IMR-90 (cell line): ENCODE results near the gene ZBTB11. TPM values are rescaled to one million over a fixed set of nuclear protein-coding genes. Genes with fewer than 3 reads are reported as not detected.

Experiments
- ATAC-seq: fragments of 200-7000 bp; cut with Tn5 transposase; 2 replicates; pipeline ENCODE4 v1.9.1; 2020; ENCODE audit warnings: low read depth, mild to moderate bottlenecking, moderate library complexity
- BruUV-seq: library from RNA; stranded (reverse); fragments of 400-500 nt; replicated peaks from 2 replicates; lab custom pipeline; 2021; lab: Mats Ljungman, UMichigan
- CTCF ChIA-PET: fragments of 300-600 bp; formaldehyde crosslinking; extraction: SDS; loops from one replicate; lab custom pipeline; 2021; ENCODE audit warnings: antibody characterized with exemption; lab: Yijun Ruan, JAX
- POLR2A ChIA-PET: fragments of 300-600 bp; sonication (Branson Sonifier 250); formaldehyde crosslinking; loops from one replicate; lab custom pipeline; 2022; ENCODE audit warnings: antibody characterized with exemption; ENCODE audit not compliant: unreplicated experiment; lab: Charles Lee
- DNase-seq: peaks from one replicate; pipeline ENCODE4 v3.0.0; 2013
- H2AFZ ChIP-seq: replicated peaks from 2 replicates; pipeline ENCODE3; 2013; ENCODE audit warnings: low read length, mild to moderate bottlenecking; ENCODE audit not compliant: poor library complexity
- H2AK5ac ChIP-seq: 2 replicates; pipeline ENCODE4 v1.6.1; 2013; ENCODE audit warnings: low read depth, low read length, inconsistent platforms
- H2AK9ac ChIP-seq: replicated peaks from 2 replicates; pipeline ENCODE3; 2013; ENCODE audit warnings: mild to moderate bottlenecking, low read depth, low read length, moderate library complexity; ENCODE audit not compliant: poor library complexity
- H2BK120ac ChIP-seq: 2 replicates; pipeline ENCODE4 v1.6.1; 2013; ENCODE audit warnings: low read depth, low read length, inconsistent platforms
- H2BK15ac ChIP-seq: 3 replicates; pipeline ENCODE4 v1.6.1; 2013; ENCODE audit warnings: low read depth, low read length, inconsistent platforms
- H2BK20ac ChIP-seq: 2 replicates; pipeline ENCODE4 v1.6.1; 2013; ENCODE audit warnings: low read depth, mild to moderate bottlenecking, inconsistent platforms, low read length, moderate library complexity
- H2BK5ac ChIP-seq: 2 replicates; pipeline ENCODE4 v1.6.1; 2013; ENCODE audit warnings: mild to moderate bottlenecking, low read depth, low read length, inconsistent platforms; ENCODE audit not compliant: poor library complexity, severe bottlenecking
- H3K14ac ChIP-seq: replicated peaks from 2 replicates; pipeline ENCODE4 v1.6.1; 2013; ENCODE audit warnings: low read depth, low read length, inconsistent platforms
- H3K18ac ChIP-seq: 2 replicates; pipeline ENCODE4 v1.6.1; 2013; ENCODE audit warnings: low read depth, low read length, control low read depth
- H3K23ac ChIP-seq: 2 replicates; pipeline ENCODE4 v1.6.1; 2013; ENCODE audit warnings: low read depth, low read length, inconsistent platforms
- H3K27ac ChIP-seq: 2 replicates; pipeline ENCODE4 v1.5.1; 2013; ENCODE audit warnings: mild to moderate bottlenecking, control low read depth, low read length; ENCODE audit not compliant: insufficient read depth
- H3K27me3 ChIP-seq: 2 replicates; pipeline ENCODE4 v1.6.1; 2013; ENCODE audit warnings: low read length; ENCODE audit not compliant: control insufficient read depth, insufficient read depth
- H3K36me3 ChIP-seq: 2 replicates; pipeline ENCODE4 v1.6.1; 2013; ENCODE audit warnings: low read length, mixed read lengths; ENCODE audit not compliant: control insufficient read depth, insufficient read depth
- H3K4ac ChIP-seq: 2 replicates; pipeline ENCODE4 v1.6.1; 2013; ENCODE audit warnings: low read depth, low read length, inconsistent platforms
- H3K4me1 ChIP-seq: 2 replicates; pipeline ENCODE4 v1.6.1; 2013; ENCODE audit warnings: low read length, mixed read lengths; ENCODE audit not compliant: control insufficient read depth, insufficient read depth
- H3K4me2 ChIP-seq: 2 replicates; pipeline ENCODE4 v1.6.1; 2013; ENCODE audit warnings: low read depth, mild to moderate bottlenecking, control low read depth, low read length, moderate library complexity
- H3K4me3 ChIP-seq: 2 replicates; pipeline ENCODE4 v1.5.1; 2013; ENCODE audit warnings: low read depth, mild to moderate bottlenecking, control low read depth, low read length, moderate library complexity; ENCODE audit not compliant: insufficient read depth
- H3K56ac ChIP-seq: 2 replicates; pipeline ENCODE4 v1.6.1; 2013; ENCODE audit warnings: low read length, inconsistent platforms; ENCODE audit not compliant: insufficient read depth; ENCODE audit errors: extremely low read depth
- H3K79me1 ChIP-seq, 2 experiments: 2 replicates each; pipeline ENCODE4 v1.6.1; 2013; ENCODE audit warnings: low read length in 2 of 2, inconsistent platforms in 1 of 2, low read depth in 1 of 2
- H3K9ac ChIP-seq: 2 replicates; pipeline ENCODE4 v1.6.1; 2013; ENCODE audit warnings: low read depth, low read length, control low read depth
- H3K9me1 ChIP-seq: 2 replicates; pipeline ENCODE4 v1.6.1; 2013; ENCODE audit warnings: low read length, inconsistent platforms; ENCODE audit not compliant: insufficient read depth
- H3K9me3 ChIP-seq: 2 replicates; pipeline ENCODE4 v1.6.1; 2013; ENCODE audit warnings: low read length; ENCODE audit not compliant: control insufficient read depth, insufficient read depth
- H4K20me1 ChIP-seq: 2 replicates; pipeline ENCODE4 v1.6.1; 2013; ENCODE audit warnings: low read length, inconsistent platforms; ENCODE audit not compliant: insufficient read depth
- H4K5ac ChIP-seq: 2 replicates; pipeline ENCODE4 v1.6.1; 2013; ENCODE audit warnings: mild to moderate bottlenecking, low read depth, low read length, control low read depth
- H4K8ac ChIP-seq, 2 experiments: 2 replicates each; pipeline ENCODE4 v1.6.1; 2013; ENCODE audit warnings: low read depth in 2 of 2, low read length in 2 of 2, control low read depth in 1 of 2, inconsistent platforms in 1 of 2
- H4K91ac ChIP-seq: 2 replicates; pipeline ENCODE4 v1.6.1; 2013; ENCODE audit warnings: low read depth, low read length, inconsistent platforms; ENCODE audit not compliant: insufficient read depth
- CHD1 ChIP-seq: IDR thresholded peaks from 2 replicates; pipeline ENCODE4 v1.6.1; 2012; ENCODE audit warnings: low read depth, low read length, improper control_type of control experiment
- FOS ChIP-seq: fragments of 150-350 bp; IDR thresholded peaks from 2 replicates; pipeline ENCODE4 v1.6.1; 2016; ENCODE audit warnings: low read depth, low read length
- MXI1 ChIP-seq: IDR thresholded peaks from 2 replicates; pipeline ENCODE4 v1.6.1; 2012; ENCODE audit warnings: low read depth, mild to moderate bottlenecking, low read length, moderate library complexity, borderline replicate concordance
- NFE2L2 ChIP-seq: fragments of 150-350 bp; IDR thresholded peaks from 2 replicates; pipeline ENCODE4 v1.6.1; 2016; ENCODE audit warnings: low read depth, mild to moderate bottlenecking, low read length
- dilution Hi-C: fragments of 300-500 bp; cut with HindIII; formaldehyde crosslinking; loops from one replicate; pipeline ENCODE4 v1.14.3; 2018; ENCODE audit warnings: low sequenced_read_pairs; ENCODE audit not compliant: unreplicated experiment
- in situ Hi-C: fragments of 300-500 bp; cut with MboI; formaldehyde crosslinking; loops from 3 replicates; pipeline ENCODE4 v1.14.3; 2019; ENCODE audit warnings: low sequenced_read_pairs, inconsistent platforms, mixed read lengths
- intact Hi-C: fragments of 100-400 bp; cut with micrococcal nuclease; formaldehyde crosslinking; loops from 2 replicates; pipeline ENCODE4 v1.10.0; 2022
- polyA plus RNA-seq, 3 experiments: library from polyadenylated mRNA; depleted of rRNA; stranded (reverse); fragments of >200 nt; gene quantifications; 2 replicates each; pipeline ENCODE4 v1.2.3, GENCODE V29; 2012; ENCODE audit warnings: low replicate concordance in 1 of 3
- total RNA-seq: library from RNA; depleted of rRNA; stranded (reverse); fragments of >200 nt; gene quantifications from 2 replicates; pipeline ENCODE4 v1.2.3, GENCODE V29; 2012

Gene ZBTB11
- total and polyA plus RNA-seq, 2 of the 4 experiments (the other 2 are of a cell fraction) = 6.0 to 17.2 TPM

GRCh38 chr3:101685050-101685400 lies 8.1 kb upstream of the ZBTB11 start:
- Histone ChIP-seq H3K27ac (no peak overlapping the region), H3K27me3 (no peaks in the 10 kb centered on the region), H3K9ac (peak overlapping the region; percentile 93), H3K18ac (no peak overlapping the region), H2AFZ (no peak overlapping the region), H2AK9ac (no peak overlapping the region), H3K4ac (no peak overlapping the region), H2AK5ac (no peak overlapping the region), H3K4me3 (peak overlapping the region; percentile 67), H3K9me3 (no peaks in the 10 kb centered on the region), H2BK120ac (no peak overlapping the region), H2BK20ac (no peak overlapping the region), H3K79me1 (peaks cover 3 to 36% of the 10 kb centered on the region in 2 experiments; a peak in 3 of 4 replicates), H4K8ac (no peak overlapping the region), H2BK15ac (no peak overlapping the region), H4K20me1 (peaks cover 49% of the 10 kb centered on the region), H3K36me3 (peaks cover 31% of the 10 kb centered on the region), H4K91ac (no peak overlapping the region), H3K14ac (no peak overlapping the region), H3K56ac (no peak overlapping the region), H2BK5ac (no peak overlapping the region), H3K4me1 (no peaks in the 10 kb centered on the region), H3K4me2 (peak overlapping the region; percentile 95), H4K5ac (no peak overlapping the region), H3K23ac (peak overlapping the region; percentile 11; the same call in 1 of the 2 replicates), H3K9me1 (no peaks in the 10 kb centered on the region)
- DNase-seq = no peak
- BruUV-seq = no TSS peak
- dilution Hi-C loops (no loop called here), intact Hi-C loops (no loop called here), in situ Hi-C loops (no loop called here)
- CTCF ChIA-PET = interaction anchor here (0.8 to 1.5 kb wide), 2 partner anchors 40 to 97 kb away, joined by 8 read pairs; partner anchors contain the start of gene CEP97
- POLR2A ChIA-PET = no interaction called here
- TF ChIP-seq CHD1 (no peak), MXI1 (no peak), NFE2L2 (no peak), FOS (no peak)
- no peak for ATAC-seq
